CD4-positive, alpha-beta T cell treated with Interleukin-2 at 100 ng/mL for 4 hours (primary cell): Measurements from ENCODE around the gene FAR2.
"Not testable (repeated sequence)": the region's sequence is repeated elsewhere in the genome, so short reads cannot be mapped to it uniquely, and the experiment has no call there.

Source experiments
- DNase-seq: peaks from one replicate; pipeline ENCODE4 v3.0.0-alpha.2; 2020; ENCODE audit warnings: low spot score

FAR2 gene

GRCh38 chr12:29152981-29153630 is 4.0 kb downstream of the FAR2 start:
- DNase-seq = no peak

- DNase-seq = no peak
Measured at GRCh38 chr12:29155079-29155478, 6.0 kb downstream of the FAR2 start.

GRCh38 chr12:29157486-29157946 is 8.4 kb downstream of the FAR2 start:
- DNase-seq = no peak

DNA sequence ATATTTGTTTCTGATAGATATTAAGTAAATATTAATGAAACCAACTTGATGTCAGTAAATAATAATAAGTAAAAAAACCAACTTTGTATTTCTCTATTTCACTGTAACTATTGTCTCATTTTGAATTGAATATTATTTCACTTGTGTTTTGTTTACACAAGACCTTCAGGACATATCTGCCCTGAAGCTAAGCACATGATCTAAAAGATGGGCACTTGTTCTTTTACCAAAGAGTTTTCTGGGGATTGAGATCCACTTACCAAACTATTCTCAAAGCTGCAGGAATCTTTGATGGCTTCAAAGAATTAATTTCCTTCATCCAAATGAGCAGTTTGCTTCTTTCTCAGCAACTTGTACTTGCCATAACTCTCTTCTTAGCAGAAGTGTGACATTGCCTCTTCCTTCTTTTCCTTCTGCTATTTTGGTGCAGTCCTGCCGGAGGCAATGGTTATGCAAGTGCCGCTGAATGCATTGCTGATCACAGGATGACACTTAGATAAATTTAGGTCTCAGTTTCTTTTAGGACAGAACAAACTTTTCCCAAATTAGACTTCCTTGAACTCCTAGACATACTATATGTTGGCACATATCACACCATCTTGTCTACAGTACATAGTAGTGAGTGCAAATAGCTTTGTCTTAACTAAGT is 9.2 kb downstream of the FAR2 start:
- no peak for DNase-seq

GRCh38 chr12:29159661-29160060 is 10.6 kb downstream of the FAR2 start:
- no peak for DNase-seq

DNA sequence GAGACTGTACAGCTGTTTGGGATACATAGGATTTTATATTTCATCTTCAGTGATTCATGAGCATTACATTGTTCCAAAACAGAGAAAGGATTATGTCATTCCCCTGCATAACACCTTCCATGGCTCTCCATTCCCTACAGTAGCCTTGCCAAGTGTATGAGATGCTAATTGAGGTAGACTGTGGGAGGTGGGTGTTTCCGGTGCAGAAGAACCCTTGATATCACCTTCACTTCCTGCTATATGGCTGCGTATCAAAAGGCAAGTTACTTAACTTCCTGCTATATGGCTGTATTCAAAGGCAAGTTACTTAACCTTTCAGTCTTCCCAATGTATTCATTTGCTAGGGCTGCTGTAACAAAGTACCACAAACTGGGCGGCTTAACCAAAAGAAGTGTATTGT is 11.2 kb downstream of the FAR2 start:
- DNase-seq = peak; percentile 22

DNA sequence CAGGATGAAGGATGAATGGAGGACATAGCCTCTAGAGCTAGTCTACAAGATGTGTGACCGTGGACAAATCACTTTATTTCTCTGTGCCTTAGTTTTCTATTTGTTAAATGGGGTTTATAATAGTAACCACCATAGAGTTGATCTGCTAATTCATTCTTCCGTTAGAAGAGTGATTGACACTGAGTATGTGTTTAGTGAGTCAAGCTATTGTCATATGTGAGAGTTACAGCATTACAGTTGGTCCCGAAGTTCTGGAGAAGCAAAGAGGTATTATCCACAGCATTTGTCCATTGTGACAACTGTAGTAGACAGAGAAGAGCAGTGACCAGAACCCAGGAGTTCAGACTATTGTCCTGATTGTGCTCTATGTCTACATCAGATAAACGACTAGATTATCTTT is 14.1 kb downstream of the FAR2 start:
- no peak for DNase-seq

GRCh38 chr12:29164477-29165393 is 15.7 kb downstream of the FAR2 start:
- peak; percentile 56 for DNase-seq

DNA sequence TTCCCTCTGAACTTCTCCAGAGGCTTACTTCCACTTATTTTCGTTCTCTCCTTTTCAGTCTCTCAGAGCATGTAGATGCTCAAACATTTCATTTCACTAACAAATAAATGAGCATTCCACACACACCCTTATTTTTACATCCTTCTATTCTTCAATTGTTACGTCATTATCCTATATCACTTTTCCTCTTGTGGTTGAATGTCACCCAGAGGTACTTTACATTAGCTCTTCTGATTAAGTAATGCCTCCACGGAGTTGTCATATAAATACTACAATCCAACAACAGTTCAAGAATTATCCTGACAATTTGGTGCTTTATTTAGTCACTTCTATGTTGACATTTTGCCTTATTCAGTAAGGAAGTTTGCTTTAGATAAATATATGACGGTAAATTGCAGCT is 18.4 kb downstream of the FAR2 start:
- no peak for DNase-seq

GRCh38 chr12:29167988-29168387 is 18.9 kb downstream of the FAR2 start:
- no peak for DNase-seq

GRCh38 chr12:29169978-29170377 is 20.9 kb downstream of the FAR2 start:
- not testable (repeated sequence) for DNase-seq

GRCh38 chr12:29170478-29171084 is 21.5 kb downstream of the FAR2 start:
- not testable (repeated sequence) for DNase-seq

DNA sequence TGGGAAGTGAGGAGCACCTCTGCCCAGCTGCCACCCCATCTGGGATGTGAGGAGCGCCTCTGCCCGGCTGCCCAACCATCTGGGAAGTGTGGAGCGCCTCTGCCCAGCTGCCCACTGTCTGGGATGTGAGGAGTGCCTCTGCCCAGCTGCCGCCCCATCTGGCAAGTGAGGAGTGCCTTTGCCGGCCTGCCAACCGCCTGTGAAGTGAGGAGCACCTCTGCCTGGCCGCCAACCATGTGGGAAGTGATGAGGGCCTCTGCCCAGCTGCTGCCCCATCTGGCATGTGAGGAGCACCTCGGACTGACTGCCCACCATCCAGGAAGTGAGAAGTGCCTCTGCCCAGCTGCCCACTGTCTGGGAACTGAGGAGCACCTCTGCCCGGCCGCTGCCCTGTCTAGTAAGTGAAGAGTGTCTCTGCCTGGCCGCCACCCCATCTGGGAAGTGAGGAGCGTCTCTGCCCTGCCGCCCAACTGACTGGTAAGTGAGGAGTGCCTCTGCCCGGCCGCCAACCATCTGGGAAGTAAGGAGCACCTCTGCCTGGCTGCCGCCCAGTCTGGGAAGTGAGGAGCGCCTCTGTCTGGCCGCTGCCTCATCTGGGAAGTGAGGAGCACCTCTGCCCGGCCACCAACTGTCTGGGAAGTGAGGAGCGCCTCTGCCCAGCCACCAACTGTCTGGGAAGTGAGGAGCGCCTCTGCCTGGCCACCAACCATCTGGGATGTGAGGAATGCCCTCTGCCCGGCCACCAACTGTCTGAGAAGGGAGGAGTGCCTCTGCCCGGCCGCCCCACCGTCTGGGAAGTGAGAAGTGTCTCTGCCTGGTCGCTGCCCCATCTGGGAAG is 22.6 kb downstream of the FAR2 start:
- no peak for DNase-seq

GRCh38 chr12:29176941-29177340 is 27.9 kb downstream of the FAR2 start:
- no peak for DNase-seq

DNA sequence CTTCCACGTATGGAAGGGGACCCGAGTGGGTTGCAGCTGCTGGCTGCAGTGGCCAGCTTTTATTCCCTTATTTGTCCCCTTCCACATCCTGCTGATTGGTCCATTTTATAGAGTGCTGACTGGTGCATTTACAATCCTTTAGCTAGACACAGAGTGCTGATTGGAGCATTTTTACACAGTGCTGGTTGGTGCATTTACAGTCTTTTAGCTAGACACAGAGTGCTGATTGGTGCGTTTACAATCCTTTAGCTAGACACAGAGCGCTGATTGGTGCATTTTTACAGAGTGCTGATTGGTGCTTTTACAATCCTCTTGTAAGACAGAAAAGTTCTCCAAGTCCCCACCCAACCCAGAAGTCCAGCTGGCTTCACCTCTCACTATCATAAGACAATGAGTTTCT is 33.2 kb downstream of the FAR2 start:
- not testable (repeated sequence) for DNase-seq

GRCh38 chr12:29187756-29188155 is 38.7 kb downstream of the FAR2 start:
- no peak for DNase-seq

- DNase-seq = no peak
Measured at GRCh38 chr12:29191267-29191850, 42.3 kb downstream of the FAR2 start.

DNA sequence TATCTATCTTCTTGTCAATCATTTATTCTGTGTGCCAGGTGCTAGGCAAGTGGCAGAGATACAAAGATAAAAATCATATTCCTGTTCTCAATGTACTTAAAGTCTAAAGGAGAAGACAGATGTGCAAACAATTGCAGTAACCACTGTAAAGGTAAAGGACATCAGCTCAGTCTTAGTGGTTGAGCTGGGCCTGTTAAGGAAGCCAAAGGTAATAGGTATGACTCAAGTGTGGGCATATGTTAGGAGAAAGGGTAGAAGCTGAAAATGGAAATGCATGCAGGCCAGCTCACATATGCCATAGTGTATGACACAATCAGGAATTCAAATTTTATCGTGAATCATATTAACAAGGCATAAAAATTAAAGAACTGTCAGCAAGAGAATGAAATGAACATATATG is 49.8 kb downstream of the FAR2 start:
- DNase-seq = no peak

- no peak for DNase-seq
Measured at GRCh38 chr12:29200586-29200985, 51.5 kb downstream of the FAR2 start.

DNA sequence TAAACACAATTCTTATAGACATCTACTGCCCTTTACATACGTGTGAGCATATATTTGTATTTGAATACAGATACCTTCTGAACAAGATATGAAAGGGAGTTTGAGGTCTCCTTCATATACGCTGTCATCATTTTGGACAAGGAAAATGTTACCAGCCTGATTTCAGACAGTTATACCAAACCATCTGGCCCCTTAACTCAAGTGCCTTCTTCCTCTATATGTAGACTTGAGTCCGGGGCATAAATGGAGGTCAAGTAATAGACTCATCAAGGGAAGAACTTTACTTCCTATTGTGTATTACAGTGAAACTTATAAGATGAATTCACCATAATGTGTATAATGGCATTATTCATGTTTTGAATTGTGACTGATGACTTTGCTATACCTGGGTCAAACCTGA is 52.2 kb downstream of the FAR2 start:
- DNase-seq = no peak

DNA sequence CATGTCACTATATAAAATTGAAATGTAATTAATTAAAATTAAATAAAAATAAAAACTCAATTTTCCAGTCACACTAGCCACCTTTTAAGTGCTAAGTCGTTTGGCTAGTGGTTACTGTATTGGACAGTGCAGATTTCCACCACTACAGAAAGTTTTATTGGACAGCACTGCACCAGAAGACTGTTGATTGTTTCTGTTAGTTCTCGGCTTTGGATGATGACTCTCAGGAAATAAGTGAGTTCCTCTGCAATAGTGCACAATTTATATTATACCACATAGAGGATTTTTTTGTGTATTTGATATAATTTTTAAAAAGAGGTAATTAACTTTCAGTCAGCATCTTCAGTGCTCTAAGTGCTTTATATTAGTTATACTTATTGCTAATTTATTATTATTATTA is 52.7 kb downstream of the FAR2 start:
- no peak for DNase-seq
